Liver (tissue), 9 donors: ENCODE data around the gene SH3PXD2A. TPM values are rescaled to one million over a fixed set of nuclear protein-coding genes. Genes with fewer than 3 reads are reported as not detected.

Source experiments
- DNase-seq: peaks from one replicate; pipeline ENCODE4 v3.0.0-alpha.2; 2017; ENCODE audit warnings: low spot score
- H3K27ac ChIP-seq, 2 donors: one replicate each; pipeline ENCODE4 v1.7.0; 2013; ENCODE audit warnings: inconsistent platforms in 2 of 2, low read length in 2 of 2, control low read depth in 1 of 2, low read depth in 1 of 2, mild to moderate bottlenecking in 1 of 2
- H3K27me3 ChIP-seq, 4 donors: one replicate each; pipeline versions ENCODE4 v1.6.1 to v1.7.0; 2013; ENCODE audit warnings: low read length in 3 of 4, inconsistent platforms in 1 of 4, mild to moderate bottlenecking in 1 of 4, moderate library complexity in 1 of 4; ENCODE audit not compliant: control insufficient read depth in 4 of 4, insufficient read depth in 4 of 4
- H3K36me3 ChIP-seq, 4 donors: one replicate each; pipeline versions ENCODE4 v1.6.1 to v1.7.0; 2013; ENCODE audit warnings: low read length in 3 of 4, mild to moderate bottlenecking in 3 of 4, low read depth in 1 of 4, moderate library complexity in 1 of 4; ENCODE audit not compliant: control insufficient read depth in 4 of 4, insufficient read depth in 3 of 4
- H3K4me1 ChIP-seq, 4 donors: one replicate each; pipeline versions ENCODE4 v1.6.1 to v1.7.0; 2013; ENCODE audit warnings: low read length in 3 of 4, mild to moderate bottlenecking in 3 of 4, moderate library complexity in 1 of 4; ENCODE audit not compliant: control insufficient read depth in 4 of 4, insufficient read depth in 4 of 4
- H3K4me3 ChIP-seq, 3 donors: one replicate each; pipeline versions ENCODE4 v1.6.1 to v1.7.0; 2013; ENCODE audit warnings: low read length in 3 of 3, control low read depth in 1 of 3, low read depth in 1 of 3, mild to moderate bottlenecking in 1 of 3
- H3K9ac ChIP-seq, 2 donors: one replicate each; pipeline ENCODE4 v1.7.0; 2013; ENCODE audit warnings: low read length in 2 of 2, mild to moderate bottlenecking in 2 of 2, moderate library complexity in 2 of 2, control low read depth in 1 of 2, low read depth in 1 of 2
- H3K9me3 ChIP-seq, 4 donors: one replicate each; pipeline versions ENCODE4 v1.6.1 to v1.7.0; 2013; ENCODE audit warnings: low read length in 3 of 4; ENCODE audit not compliant: control insufficient read depth in 4 of 4
- ATF3 ChIP-seq: IDR thresholded peaks from 2 replicates; pipeline ENCODE4 v1.6.1; 2016; ENCODE audit warnings: antibody characterized with exemption
- EGR1 ChIP-seq, 2 donors: IDR thresholded peaks; 2 replicates each; pipeline ENCODE4 v1.6.1; 2016 to 2018; ENCODE audit warnings: antibody characterized with exemption in 2 of 2, low read depth in 2 of 2
- FOXA1 ChIP-seq: IDR thresholded peaks from 2 replicates; pipeline ENCODE4 v1.6.1; 2016; ENCODE audit warnings: antibody characterized with exemption
- FOXA2 ChIP-seq: IDR thresholded peaks from 2 replicates; pipeline ENCODE4 v1.6.1; 2016; ENCODE audit warnings: antibody characterized with exemption
- GABPA ChIP-seq, 2 donors: IDR thresholded peaks in 1 of 2; conservative IDR thresholded peaks in 1 of 2; 2 replicates each; pipeline ENCODE4 v1.6.1; 2016; ENCODE audit warnings: antibody characterized with exemption in 2 of 2, mild to moderate bottlenecking in 1 of 2, moderate library complexity in 1 of 2
- HNF4A ChIP-seq, 2 donors: conservative IDR thresholded peaks; 2 replicates each; pipeline ENCODE4 v1.6.1; 2016; ENCODE audit warnings: antibody characterized with exemption in 2 of 2, mild to moderate bottlenecking in 2 of 2
- HNF4G ChIP-seq: IDR thresholded peaks from 2 replicates; pipeline ENCODE4 v1.6.1; 2016; ENCODE audit warnings: antibody characterized with exemption
- JUND ChIP-seq, 2 donors: IDR thresholded peaks; 2 replicates each; pipeline ENCODE4 v1.6.1; 2016; ENCODE audit warnings: antibody characterized with exemption in 2 of 2
- NR2F2 ChIP-seq: IDR thresholded peaks from 2 replicates; pipeline ENCODE4 v1.6.1; 2016; ENCODE audit warnings: antibody characterized with exemption
- RAD21 ChIP-seq, 2 donors: IDR thresholded peaks; 2 replicates each; pipeline ENCODE4 v1.6.1; 2016; ENCODE audit warnings: antibody characterized with exemption in 2 of 2, mild to moderate bottlenecking in 2 of 2
- RXRA ChIP-seq, 2 donors: IDR thresholded peaks; 2 replicates each; pipeline ENCODE4 v1.6.1; 2017 to 2018; ENCODE audit warnings: antibody characterized with exemption in 2 of 2, mild to moderate bottlenecking in 1 of 2
- SP1 ChIP-seq: IDR thresholded peaks from 2 replicates; pipeline ENCODE4 v1.6.1; 2018; ENCODE audit warnings: antibody characterized with exemption, mild to moderate bottlenecking
- TAF1 ChIP-seq: conservative IDR thresholded peaks from 2 replicates; pipeline ENCODE4 v1.6.1; 2016; ENCODE audit warnings: antibody characterized with exemption, mild to moderate bottlenecking
- YY1 ChIP-seq: IDR thresholded peaks from 2 replicates; pipeline ENCODE4 v1.6.1; 2016; ENCODE audit warnings: antibody characterized with exemption, mild to moderate bottlenecking
- WGBS: extraction: QIAGEN DNeasy Blood & Tissue Kit; methylation state at CpG from one replicate; pipeline ENCODE4 v1.1.7; 2013; 5-methylcytosine and 5-hydroxymethylcytosine counted together
- polyA plus RNA-seq, 2 donors: library from polyadenylated mRNA; stranded (reverse) in 1 of 2; unstranded in 1 of 2; fragments of 200-250 nt in 1 of 2; fragments of >200 nt in 1 of 2; fragmentation: Nextera tagmentation in 1 of 2; extraction: Ambion mirVana in 1 of 2; gene quantifications; one replicate each; pipeline versions ENCODE4 v1.2.1 to v1.2.3, GENCODE V29; 2013 to 2015
- total RNA-seq, 2 donors: library from RNA; depleted of rRNA; stranded (reverse); fragments of >200 nt; gene quantifications; one replicate each; pipeline ENCODE4 v1.2.3, GENCODE V29; 2014
- TF ChIP-seq, protein P1 (sequence below): IDR thresholded peaks from 2 replicates; pipeline ENCODE4 v1.6.1; 2016; ENCODE audit warnings: antibody characterized with exemption
- TF ChIP-seq, protein P2 (sequence below): IDR thresholded peaks from 2 replicates; pipeline ENCODE4 v1.6.1; 2016; ENCODE audit warnings: antibody characterized with exemption
- TF ChIP-seq, protein P3 (sequence below): IDR thresholded peaks from 2 replicates; pipeline ENCODE4 v1.6.1; 2016; ENCODE audit warnings: antibody characterized with exemption, mild to moderate bottlenecking
- TF ChIP-seq, protein P4 (sequence below): fragments of 150-350 bp; IDR thresholded peaks from 2 replicates; pipeline ENCODE4 v1.5.1; 2017; ENCODE audit warnings: improper control_type of control experiment, low read depth, low read length; ENCODE audit not compliant: missing input control
- donor health status: healthy.
- donor health status: healthy.
- donor health status: healthy.
- donor health status: healthy.
- donor health status: healthy.

SH3PXD2A gene
- total and polyA plus RNA-seq, 4 donors, result 0.82 to 5.5 (median 3.9) TPM

DNA sequence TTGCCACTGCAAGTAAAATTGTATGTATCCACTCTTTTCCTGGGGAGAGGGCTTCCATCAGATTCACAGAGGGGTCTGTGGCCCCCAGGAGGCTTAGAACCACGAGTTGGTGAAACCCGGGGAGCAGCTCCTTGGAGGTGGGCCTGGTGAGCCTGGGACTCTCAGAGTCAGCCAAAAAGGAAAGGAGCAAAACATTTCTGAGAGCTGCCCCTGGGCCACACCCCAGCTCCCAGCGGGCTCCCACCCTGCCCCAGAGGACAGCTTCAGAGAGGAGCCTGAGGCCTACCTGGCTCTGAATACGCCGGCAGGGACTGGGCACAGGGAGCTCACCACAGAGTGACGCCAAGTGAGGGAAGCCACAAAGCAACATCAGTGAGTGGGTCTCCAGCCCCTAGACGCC is 56.9 kb downstream of the SH3PXD2A start:
- Histone ChIP-seq H3K27ac (no peak overlapping the region), H3K27me3 (no peaks in the 10 kb centered on the region), H3K9ac (no peak overlapping the region), H3K9me3 (no peaks in the 10 kb centered on the region), H3K4me1 (peaks cover 5 to 14% (median 12%) of the 10 kb centered on the region in 4 donors), H3K4me3 (no peak overlapping the region), H3K36me3 (no peaks in the 10 kb centered on the region)
- DNase-seq, result no peak
- TF ChIP-seq, protein P1, sequence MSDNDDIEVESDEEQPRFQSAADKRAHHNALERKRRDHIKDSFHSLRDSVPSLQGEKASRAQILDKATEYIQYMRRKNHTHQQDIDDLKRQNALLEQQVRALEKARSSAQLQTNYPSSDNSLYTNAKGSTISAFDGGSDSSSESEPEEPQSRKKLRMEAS, result no peak
- no peak for TF ChIP-seq FOXA1
- TF ChIP-seq HNF4A (conservative IDR thresholded peaks at IDR 0.05), result no peak
- TF ChIP-seq RXRA (IDR thresholded peaks at IDR 0.05), result no peak
- no peak for TF ChIP-seq SP1
- no peak for TF ChIP-seq TAF1
- TF ChIP-seq HNF4G, result no peak
- TF ChIP-seq EGR1 (IDR thresholded peaks at IDR 0.05; ENCODE audit: low read depth in 2 of 2), result no peak
- TF ChIP-seq, protein P2, sequence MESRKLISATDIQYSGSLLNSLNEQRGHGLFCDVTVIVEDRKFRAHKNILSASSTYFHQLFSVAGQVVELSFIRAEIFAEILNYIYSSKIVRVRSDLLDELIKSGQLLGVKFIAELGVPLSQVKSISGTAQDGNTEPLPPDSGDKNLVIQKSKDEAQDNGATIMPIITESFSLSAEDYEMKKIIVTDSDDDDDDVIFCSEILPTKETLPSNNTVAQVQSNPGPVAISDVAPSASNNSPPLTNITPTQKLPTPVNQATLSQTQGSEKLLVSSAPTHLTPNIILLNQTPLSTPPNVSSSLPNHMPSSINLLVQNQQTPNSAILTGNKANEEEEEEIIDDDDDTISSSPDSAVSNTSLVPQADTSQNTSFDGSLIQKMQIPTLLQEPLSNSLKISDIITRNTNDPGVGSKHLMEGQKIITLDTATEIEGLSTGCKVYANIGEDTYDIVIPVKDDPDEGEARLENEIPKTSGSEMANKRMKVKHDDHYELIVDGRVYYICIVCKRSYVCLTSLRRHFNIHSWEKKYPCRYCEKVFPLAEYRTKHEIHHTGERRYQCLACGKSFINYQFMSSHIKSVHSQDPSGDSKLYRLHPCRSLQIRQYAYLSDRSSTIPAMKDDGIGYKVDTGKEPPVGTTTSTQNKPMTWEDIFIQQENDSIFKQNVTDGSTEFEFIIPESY, result no peak
- TF ChIP-seq RAD21 (IDR thresholded peaks at IDR 0.05), result no peak
- TF ChIP-seq, protein P3, sequence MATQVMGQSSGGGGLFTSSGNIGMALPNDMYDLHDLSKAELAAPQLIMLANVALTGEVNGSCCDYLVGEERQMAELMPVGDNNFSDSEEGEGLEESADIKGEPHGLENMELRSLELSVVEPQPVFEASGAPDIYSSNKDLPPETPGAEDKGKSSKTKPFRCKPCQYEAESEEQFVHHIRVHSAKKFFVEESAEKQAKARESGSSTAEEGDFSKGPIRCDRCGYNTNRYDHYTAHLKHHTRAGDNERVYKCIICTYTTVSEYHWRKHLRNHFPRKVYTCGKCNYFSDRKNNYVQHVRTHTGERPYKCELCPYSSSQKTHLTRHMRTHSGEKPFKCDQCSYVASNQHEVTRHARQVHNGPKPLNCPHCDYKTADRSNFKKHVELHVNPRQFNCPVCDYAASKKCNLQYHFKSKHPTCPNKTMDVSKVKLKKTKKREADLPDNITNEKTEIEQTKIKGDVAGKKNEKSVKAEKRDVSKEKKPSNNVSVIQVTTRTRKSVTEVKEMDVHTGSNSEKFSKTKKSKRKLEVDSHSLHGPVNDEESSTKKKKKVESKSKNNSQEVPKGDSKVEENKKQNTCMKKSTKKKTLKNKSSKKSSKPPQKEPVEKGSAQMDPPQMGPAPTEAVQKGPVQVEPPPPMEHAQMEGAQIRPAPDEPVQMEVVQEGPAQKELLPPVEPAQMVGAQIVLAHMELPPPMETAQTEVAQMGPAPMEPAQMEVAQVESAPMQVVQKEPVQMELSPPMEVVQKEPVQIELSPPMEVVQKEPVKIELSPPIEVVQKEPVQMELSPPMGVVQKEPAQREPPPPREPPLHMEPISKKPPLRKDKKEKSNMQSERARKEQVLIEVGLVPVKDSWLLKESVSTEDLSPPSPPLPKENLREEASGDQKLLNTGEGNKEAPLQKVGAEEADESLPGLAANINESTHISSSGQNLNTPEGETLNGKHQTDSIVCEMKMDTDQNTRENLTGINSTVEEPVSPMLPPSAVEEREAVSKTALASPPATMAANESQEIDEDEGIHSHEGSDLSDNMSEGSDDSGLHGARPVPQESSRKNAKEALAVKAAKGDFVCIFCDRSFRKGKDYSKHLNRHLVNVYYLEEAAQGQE, result no peak
- TF ChIP-seq, protein P4, sequence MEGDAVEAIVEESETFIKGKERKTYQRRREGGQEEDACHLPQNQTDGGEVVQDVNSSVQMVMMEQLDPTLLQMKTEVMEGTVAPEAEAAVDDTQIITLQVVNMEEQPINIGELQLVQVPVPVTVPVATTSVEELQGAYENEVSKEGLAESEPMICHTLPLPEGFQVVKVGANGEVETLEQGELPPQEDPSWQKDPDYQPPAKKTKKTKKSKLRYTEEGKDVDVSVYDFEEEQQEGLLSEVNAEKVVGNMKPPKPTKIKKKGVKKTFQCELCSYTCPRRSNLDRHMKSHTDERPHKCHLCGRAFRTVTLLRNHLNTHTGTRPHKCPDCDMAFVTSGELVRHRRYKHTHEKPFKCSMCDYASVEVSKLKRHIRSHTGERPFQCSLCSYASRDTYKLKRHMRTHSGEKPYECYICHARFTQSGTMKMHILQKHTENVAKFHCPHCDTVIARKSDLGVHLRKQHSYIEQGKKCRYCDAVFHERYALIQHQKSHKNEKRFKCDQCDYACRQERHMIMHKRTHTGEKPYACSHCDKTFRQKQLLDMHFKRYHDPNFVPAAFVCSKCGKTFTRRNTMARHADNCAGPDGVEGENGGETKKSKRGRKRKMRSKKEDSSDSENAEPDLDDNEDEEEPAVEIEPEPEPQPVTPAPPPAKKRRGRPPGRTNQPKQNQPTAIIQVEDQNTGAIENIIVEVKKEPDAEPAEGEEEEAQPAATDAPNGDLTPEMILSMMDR, result no peak
- no peak for TF ChIP-seq YY1
- TF ChIP-seq FOXA2, result no peak
- TF ChIP-seq JUND (IDR thresholded peaks at IDR 0.05), result no peak
- TF ChIP-seq GABPA (IDR thresholded peaks at IDR 0.05 in 1 of 2, conservative IDR thresholded peaks at IDR 0.05 in 1 of 2), result no peak
- TF ChIP-seq NR2F2, result no peak
- TF ChIP-seq ATF3, result no peak
- 95% methylated on average over 7 of the region's 7 CpGs for WGBS
